H7 (cell line): ENCODE measurements around the gene SLC22A23. TPM values are rescaled to one million over a fixed set of nuclear protein-coding genes. Genes with fewer than 3 reads are reported as not detected.

Experiments used
- DNase-seq: peaks from one replicate; pipeline ENCODE4 v3.0.0; 2012
- H3K27me3 ChIP-seq: 2 replicates; pipeline ENCODE4 v1.6.0; 2011; ENCODE audit warnings: mild to moderate bottlenecking, low read length; ENCODE audit not compliant: control insufficient read depth, insufficient read depth
- H3K36me3 ChIP-seq: replicated peaks from 2 replicates; pipeline ENCODE4 v1.5.1; 2011; ENCODE audit warnings: low read length; ENCODE audit not compliant: control insufficient read depth, insufficient read depth
- H3K4me3 ChIP-seq: 2 replicates; pipeline ENCODE4 v1.5.1; 2011; ENCODE audit warnings: low read depth, mild to moderate bottlenecking, control low read depth, low read length, moderate library complexity; ENCODE audit not compliant: insufficient read depth
- total RNA-seq: library from RNA; depleted of rRNA; stranded (reverse); fragments of >200 nt; shearing (Covaris generic); gene quantifications from 2 replicates; pipeline ENCODE4 v1.2.3, GENCODE V29; 2014

Gene SLC22A23
- total RNA-seq, 1 experiment from 2014 or later: 14.6 TPM

- no peak overlapping the region for H3K4me3 ChIP-seq
These were observed 103.5 kb downstream of the SLC22A23 start for GRCh38 chr6:3353213-3353903.

GRCh38 chr6:3352678-3353077, 104.2 kb downstream of the SLC22A23 start:
- Histone ChIP-seq H3K27me3 (no peaks in the 10 kb centered on the region), H3K36me3 (no peaks in the 10 kb centered on the region), H3K4me3 (no peak overlapping the region)
- no peak for DNase-seq

More at GRCh38 chr6:3353213-3353903, 103.5 kb downstream of the SLC22A23 start:
- Histone ChIP-seq H3K27me3 (no peaks in the 10 kb centered on the region), H3K36me3 (no peaks in the 10 kb centered on the region)
- DNase-seq: no peak

- no peak overlapping the region for H3K4me3 ChIP-seq
- no peaks in the 10 kb centered on the region for H3K36me3 ChIP-seq
- no peak for DNase-seq
- H3K27me3 ChIP-seq: no peaks in the 10 kb centered on the region
These were observed 104.9 kb downstream of the SLC22A23 start for GRCh38 chr6:3351829-3352524.

GRCh38 chr6:3351105-3351676, 105.7 kb downstream of the SLC22A23 start:
- no peak for DNase-seq
- Histone ChIP-seq H3K27me3 (no peaks in the 10 kb centered on the region), H3K4me3 (no peak overlapping the region), H3K36me3 (no peaks in the 10 kb centered on the region)

GRCh38 chr6:3350252-3350796, 106.5 kb downstream of the SLC22A23 start:
- Histone ChIP-seq H3K36me3 (no peaks in the 10 kb centered on the region), H3K27me3 (no peaks in the 10 kb centered on the region), H3K4me3 (no peak overlapping the region)
- no peak for DNase-seq

- Histone ChIP-seq H3K36me3 (no peaks in the 10 kb centered on the region), H3K4me3 (no peak overlapping the region), H3K27me3 (no peaks in the 10 kb centered on the region)
- DNase-seq: no peak
These were observed 107.2 kb downstream of the SLC22A23 start for GRCh38 chr6:3349388-3350251.

GRCh38 chr6:3348821-3349220, 108.0 kb downstream of the SLC22A23 start:
- no peak for DNase-seq
- Histone ChIP-seq H3K4me3 (no peak overlapping the region), H3K36me3 (no peaks in the 10 kb centered on the region), H3K27me3 (no peaks in the 10 kb centered on the region)

GRCh38 chr6:3347826-3348225, 109.0 kb downstream of the SLC22A23 start:
- no peaks in the 10 kb centered on the region for H3K27me3 ChIP-seq
- H3K36me3 ChIP-seq: no peaks in the 10 kb centered on the region
- H3K4me3 ChIP-seq: no peak overlapping the region
- no peak for DNase-seq

GRCh38 chr6:3347247-3347646, 109.6 kb downstream of the SLC22A23 start:
- Histone ChIP-seq H3K4me3 (no peak overlapping the region), H3K27me3 (no peaks in the 10 kb centered on the region), H3K36me3 (no peaks in the 10 kb centered on the region)
- DNase-seq: no peak

- H3K4me3 ChIP-seq: no peak overlapping the region
- DNase-seq: no peak
- H3K27me3 ChIP-seq: no peaks in the 10 kb centered on the region
- no peaks in the 10 kb centered on the region for H3K36me3 ChIP-seq
These were observed 110.4 kb downstream of the SLC22A23 start for GRCh38 chr6:3346476-3346875.

GRCh38 chr6:3345836-3346235, 111.0 kb downstream of the SLC22A23 start:
- H3K27me3 ChIP-seq: no peaks in the 10 kb centered on the region

GRCh38 chr6:3343089-3343883, 113.6 kb downstream of the SLC22A23 start:
- DNase-seq: no peak
- Histone ChIP-seq H3K27me3 (no peaks in the 10 kb centered on the region), H3K36me3 (no peaks in the 10 kb centered on the region), H3K4me3 (no peak overlapping the region)

More at GRCh38 chr6:3345836-3346235, 111.0 kb downstream of the SLC22A23 start:
- no peak for DNase-seq
- no peaks in the 10 kb centered on the region for H3K36me3 ChIP-seq
- no peak overlapping the region for H3K4me3 ChIP-seq

GRCh38 chr6:3341467-3341866, 115.4 kb downstream of the SLC22A23 start:
- no peak for DNase-seq
- Histone ChIP-seq H3K4me3 (no peak overlapping the region), H3K36me3 (no peaks in the 10 kb centered on the region), H3K27me3 (no peaks in the 10 kb centered on the region)
